Fibroblast of lung (primary cell): ENCODE measurements around the gene SLC49A4.

Experiments used
- CTCF ChIP-seq, 2 donors: IDR thresholded peaks in 1 of 2; conservative IDR thresholded peaks in 1 of 2; 1 replicate in 1 of 2; 2 replicates in 1 of 2; pipeline ENCODE4 v1.5.1; 2011 to 2012; ENCODE audit warnings: low read length in 2 of 2, control low read depth in 1 of 2, inconsistent platforms in 1 of 2, low read depth in 1 of 2, mild to moderate bottlenecking in 1 of 2
- EZH2 ChIP-seq: IDR thresholded peaks from 2 replicates; pipeline ENCODE4 v1.5.1; 2012; ENCODE audit warnings: low read length, control low read depth, mild to moderate bottlenecking; ENCODE audit errors: missing control alignments

- TF ChIP-seq CTCF (conservative IDR thresholded peaks at IDR 0.05 in 1 of 2, IDR thresholded peaks at IDR 0.05 in 1 of 2; ENCODE audit: low read depth in 1 of 2, low read length in 2 of 2) (no peak), EZH2 (no peak)
Observed at GRCh38 chr3:122776675-122777468, 18.0 kb upstream of the SLC49A4 start.
